Activated CD4-positive, alpha-beta memory T cell treated with anti-CD3 and anti-CD28 coated beads for 36 hours (primary cell): Measurements from ENCODE around the gene SOX30. TPM values are rescaled to one million over a fixed set of nuclear protein-coding genes. Genes with fewer than 3 reads are reported as not detected.
"Not testable (repeated sequence)": the region's sequence is repeated elsewhere in the genome, so short reads cannot be mapped to it uniquely, and the experiment has no call there.

Source experiments
- CTCF ChIA-PET: fragments of 350-600 bp; sonication (Branson Sonifier 250); formaldehyde crosslinking; loops from one replicate; lab custom pipeline; 2021; ENCODE audit warnings: antibody characterized with exemption, inconsistent platforms; lab: Charles Lee
- POLR2A ChIA-PET: fragments of 350-600 bp; sonication (Branson Sonifier 250); formaldehyde crosslinking; loops from one replicate; lab custom pipeline; 2021; ENCODE audit warnings: antibody characterized with exemption; lab: Charles Lee
- DNase-seq: peaks from one replicate; pipeline ENCODE4 v3.0.0-alpha.2; 2020
- H3K27ac Mint-ChIP-seq: one replicate; pipeline ENCODE4 v1.8.0; 2021; ENCODE audit warnings: mixed read lengths
- H3K27me3 Mint-ChIP-seq: one replicate; pipeline ENCODE4 v1.8.0; 2021; ENCODE audit warnings: mixed read lengths
- H3K36me3 Mint-ChIP-seq: one replicate; pipeline ENCODE4 v1.8.0; 2021; ENCODE audit warnings: mixed read lengths
- H3K4me1 Mint-ChIP-seq: one replicate; pipeline ENCODE4 v1.8.0; 2021; ENCODE audit warnings: low read depth, mixed read lengths
- H3K4me3 Mint-ChIP-seq: one replicate; pipeline ENCODE4 v1.8.0; 2021; ENCODE audit warnings: mild to moderate bottlenecking, mixed read lengths
- H3K9me3 Mint-ChIP-seq: one replicate; pipeline ENCODE4 v1.8.0; 2021; ENCODE audit warnings: mixed read lengths
- intact Hi-C: fragments of 100-400 bp; cut with micrococcal nuclease; formaldehyde crosslinking; loops from one replicate; pipeline ENCODE4 v1.15.1; 2023
- total RNA-seq, 2 experiments: library from RNA; stranded (reverse); gene quantifications; one replicate each; pipeline ENCODE4 v1.2.3, GENCODE V29; 2021

The SOX30 gene
- total RNA-seq, 2 experiments from 2014 or later: 0.65 to 0.93 TPM

- ChIA-PET CTCF (no interaction called here), POLR2A (no interaction called here)
- DNase-seq: no peak
- no peak overlapping the region for H3K4me3 Mint-ChIP-seq
- H3K36me3 Mint-ChIP-seq: no peaks in the 10 kb centered on the region
- no peak overlapping the region for H3K27ac Mint-ChIP-seq
- no peaks in the 10 kb centered on the region for H3K27me3 Mint-ChIP-seq
- intact Hi-C loops: no loop called here
- no peaks in the 10 kb centered on the region for H3K9me3 Mint-ChIP-seq
- no peaks in the 10 kb centered on the region for H3K4me1 Mint-ChIP-seq
Measured at GRCh38 chr5:157677931-157678330, 25.7 kb upstream of the SOX30 start.

- H3K4me1 Mint-ChIP-seq: peaks cover 20% of the 10 kb centered on the region
- H3K4me3 Mint-ChIP-seq, H3K36me3 Mint-ChIP-seq, DNase-seq, H3K27ac Mint-ChIP-seq, H3K27me3 Mint-ChIP-seq, H3K9me3 Mint-ChIP-seq: not testable (repeated sequence)
- ChIA-PET POLR2A (interaction anchor here (0.6 kb wide), 1 partner anchor 83 kb away, joined by 3 read pairs; no protein-coding TSS in a partner anchor), CTCF (interaction anchor here (1.5 kb wide), 1 partner anchor 69 kb away, joined by 3 read pairs; no protein-coding TSS in a partner anchor)
- intact Hi-C loops: loop anchor here (5.0 kb wide), 1 partner anchor 122 kb away; no protein-coding TSS in a partner anchor
Measured at GRCh38 chr5:157674351-157674750, 22.1 kb upstream of the SOX30 start.

GRCh38 chr5:157672976-157673375 is 20.7 kb upstream of the SOX30 start:
- ChIA-PET CTCF (no interaction called here), POLR2A (no interaction called here)
- Mint-ChIP-seq H3K36me3 (no peaks in the 10 kb centered on the region), H3K27ac (no peak overlapping the region), H3K4me1 (peaks cover 20% of the 10 kb centered on the region), H3K9me3 (no peaks in the 10 kb centered on the region), H3K27me3 (peaks cover 5% of the 10 kb centered on the region), H3K4me3 (no peak overlapping the region)
- DNase-seq: no peak
- intact Hi-C loops: loop anchor here (5.0 kb wide), 1 partner anchor 121 kb away; no protein-coding TSS in a partner anchor

DNA sequence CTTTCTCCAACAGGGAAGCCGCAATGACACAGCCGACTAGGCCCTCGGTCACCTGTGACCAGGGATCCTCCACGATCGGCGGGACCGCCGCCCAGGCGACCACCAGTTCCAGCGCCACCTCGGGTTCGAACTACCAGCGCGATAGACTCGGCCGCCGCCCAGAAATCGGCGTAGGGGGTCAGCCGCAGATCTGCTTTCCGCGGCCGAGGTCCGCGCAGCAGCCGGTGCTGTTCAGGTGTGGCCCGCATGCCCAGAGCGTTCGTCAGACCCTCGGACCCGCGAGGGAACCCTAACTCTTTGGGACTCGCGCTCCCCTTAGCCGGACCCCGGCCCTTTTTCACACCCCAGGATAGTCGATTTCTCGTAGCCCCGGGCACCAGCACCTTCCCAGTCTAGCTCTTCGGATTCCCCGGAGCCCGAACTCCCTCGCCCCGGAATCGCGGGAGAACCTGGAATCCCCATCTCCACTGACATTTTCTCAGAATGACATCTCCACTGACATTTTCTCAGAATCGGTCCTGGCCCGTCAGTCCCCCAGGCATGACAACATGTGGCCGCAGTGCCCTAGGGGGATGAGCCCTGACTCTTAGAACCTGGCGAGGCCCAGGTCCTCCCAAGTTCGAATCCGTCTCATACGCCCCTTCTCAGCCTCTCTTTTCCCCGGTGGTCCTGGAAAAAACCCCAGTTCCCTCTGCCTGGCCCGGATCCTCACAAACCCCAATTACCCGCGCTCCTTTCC is 19.5 kb upstream of the SOX30 start:
- POLR2A ChIA-PET: no interaction called here
- intact Hi-C loops: loop anchor here (5.0 kb wide), 1 partner anchor 119 kb away; no protein-coding TSS in a partner anchor
- Mint-ChIP-seq H3K27ac (no peak overlapping the region), H3K36me3 (no peaks in the 10 kb centered on the region), H3K4me1 (peaks cover 20% of the 10 kb centered on the region), H3K9me3 (no peaks in the 10 kb centered on the region), H3K4me3 (peak overlapping the region; percentile 77), H3K27me3 (peaks cover 5% of the 10 kb centered on the region)
- CTCF ChIA-PET: interaction anchor here (1.3 to 4.7 kb wide), 3 partner anchors 46 to 71 kb away, joined by 3 to 57 read pairs (median 30); partner anchors contain the start of gene LSM11
- no peak for DNase-seq

DNA sequence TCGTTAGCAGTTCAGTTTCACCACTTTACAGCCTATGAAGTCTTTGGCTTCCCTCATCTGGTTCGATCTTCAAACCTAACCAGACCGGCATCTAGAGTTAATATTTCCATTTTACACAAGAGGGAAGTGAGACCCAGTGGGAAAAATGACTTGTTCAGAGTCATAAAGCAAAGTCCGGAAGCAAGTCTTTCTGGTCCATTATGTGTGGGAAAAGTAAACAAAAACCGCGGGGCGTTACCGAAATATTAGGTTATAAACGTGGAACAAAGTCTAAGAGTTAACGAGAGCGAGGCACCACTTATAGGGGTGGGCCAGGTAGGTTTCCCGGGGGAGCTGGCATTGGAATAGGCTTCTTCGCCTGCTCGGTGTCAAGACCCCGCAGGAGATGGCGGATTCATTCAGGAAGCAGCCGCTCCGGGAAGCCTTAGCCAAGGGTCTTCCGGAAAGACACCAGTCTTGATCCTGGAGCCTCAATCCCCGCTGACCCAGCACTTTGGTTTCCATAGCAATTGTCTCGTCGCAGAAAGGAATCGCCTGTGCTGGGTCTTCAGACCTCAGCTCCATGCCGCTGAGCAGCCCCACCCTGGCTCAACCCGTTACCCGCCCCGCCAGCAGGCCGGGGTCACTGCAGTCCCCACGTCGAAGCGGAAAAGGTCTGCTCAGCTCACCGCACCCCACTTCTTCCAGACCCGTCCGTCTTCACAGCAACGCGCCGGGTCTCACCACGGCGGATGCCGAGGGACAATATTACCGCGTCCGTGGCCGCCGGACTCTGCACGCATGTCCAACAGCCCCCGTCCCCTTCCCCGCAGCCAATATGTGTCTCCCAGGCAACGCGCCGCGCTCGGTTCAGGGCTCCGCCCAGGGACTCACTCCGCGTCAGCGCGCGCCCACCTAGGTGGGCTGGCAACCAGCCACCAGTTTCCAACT is 18.7 kb upstream of the SOX30 start, which contains the start of gene C5orf52:
C5orf52 (plus strand) TSS at position 872 of the 930 bp plus-strand sequence. CDS start 82 bp downstream, outside the sequence.
- H3K4me3 Mint-ChIP-seq: peak within 1 kb of the TSS; percentile 77
- H3K9me3 Mint-ChIP-seq: no peaks in the 10 kb centered on the region
- no peaks in the 10 kb centered on the region for H3K36me3 Mint-ChIP-seq
- H3K27ac Mint-ChIP-seq: peak within 1 kb of the TSS; percentile 47
- ChIA-PET CTCF (interaction anchor here (0.6 to 4.7 kb wide), 5 partner anchors 47 to 239 kb away, joined by 3 to 57 read pairs (median 4); partner anchors contain the start of gene LSM11), POLR2A (no interaction called here)
- intact Hi-C loops: loop anchor here (5.0 kb wide), 1 partner anchor 119 kb away; no protein-coding TSS in a partner anchor
- H3K27me3 Mint-ChIP-seq: peaks cover 5% of the 10 kb centered on the region
- peak; percentile 39 for DNase-seq
- H3K4me1 Mint-ChIP-seq: peaks cover 20% of the 10 kb centered on the region

- peaks cover 4% of the 10 kb centered on the region for H3K9me3 Mint-ChIP-seq
- no peak overlapping the region for H3K27ac Mint-ChIP-seq
- POLR2A ChIA-PET: no interaction called here
- CTCF ChIA-PET: interaction anchor here (1.2 to 4.7 kb wide), 4 partner anchors 48 to 103 kb away, joined by 4 to 57 read pairs (median 18); partner anchors contain the start of genes LSM11 and THG1L
- peaks cover 5% of the 10 kb centered on the region for H3K27me3 Mint-ChIP-seq
- H3K36me3 Mint-ChIP-seq: no peaks in the 10 kb centered on the region
- peaks cover 20% of the 10 kb centered on the region for H3K4me1 Mint-ChIP-seq
- intact Hi-C loops: loop anchor here (1.0 to 5.0 kb wide), 5 partner anchors 41 to 117 kb away; partner anchors contain the start of genes LSM11 and THG1L
- peak overlapping the region; percentile 77 for H3K4me3 Mint-ChIP-seq
- no peak for DNase-seq
Measured at GRCh38 chr5:157669701-157670097, 17.5 kb upstream of the SOX30 start.

DNA sequence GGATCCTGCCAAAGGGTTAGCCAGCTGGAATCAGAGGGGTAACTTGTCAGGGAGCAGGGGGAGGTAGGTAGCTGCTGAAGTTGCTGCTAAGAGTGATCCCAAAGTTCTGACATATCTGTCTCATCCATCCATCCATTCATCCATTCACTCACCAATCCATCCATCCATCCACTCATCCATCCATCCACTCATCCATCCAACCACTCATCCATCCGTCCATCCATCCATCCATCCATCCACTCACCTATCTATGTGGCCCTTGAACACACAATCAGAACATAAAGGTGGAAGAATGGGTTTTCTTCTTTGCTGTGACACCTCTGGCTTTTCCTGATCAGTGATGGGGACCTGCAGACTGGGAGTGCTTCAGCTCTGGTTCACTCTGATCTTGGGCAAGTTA is 16.1 kb upstream of the SOX30 start:
- intact Hi-C loops: loop anchor here (2.0 kb wide), 1 partner anchor 42 kb away; no protein-coding TSS in a partner anchor
- H3K36me3 Mint-ChIP-seq: no peaks in the 10 kb centered on the region
- H3K4me3 Mint-ChIP-seq: no peak overlapping the region
- peaks cover 8% of the 10 kb centered on the region for H3K9me3 Mint-ChIP-seq
- no peak for DNase-seq
- H3K27ac Mint-ChIP-seq: no peak overlapping the region
- peaks cover 20% of the 10 kb centered on the region for H3K4me1 Mint-ChIP-seq
- peaks cover 5% of the 10 kb centered on the region for H3K27me3 Mint-ChIP-seq
- ChIA-PET POLR2A (interaction anchor here (0.6 kb wide), 1 partner anchor 145 kb away, joined by 3 read pairs; no protein-coding TSS in a partner anchor), CTCF (interaction anchor here (1.0 to 4.7 kb wide), 8 partner anchors 50 to 283 kb away, joined by 3 to 57 read pairs (median 5); partner anchors contain the start of genes LSM11 and THG1L)

GRCh38 chr5:157665467-157666070 is 13.3 kb upstream of the SOX30 start:
- Mint-ChIP-seq H3K4me3 (no peak overlapping the region), H3K27ac (no peak overlapping the region), H3K36me3 (no peaks in the 10 kb centered on the region), H3K9me3 (peaks cover 11% of the 10 kb centered on the region), H3K4me1 (peaks cover 9% of the 10 kb centered on the region), H3K27me3 (no peaks in the 10 kb centered on the region)
- no peak for DNase-seq
- ChIA-PET CTCF (interaction anchor here (0.7 kb wide), 1 partner anchor 87 kb away, joined by 3 read pairs; no protein-coding TSS in a partner anchor), POLR2A (no interaction called here)
- intact Hi-C loops: no loop called here

GRCh38 chr5:157659868-157660660 is 7.8 kb upstream of the SOX30 start:
- Mint-ChIP-seq H3K4me3 (no peak overlapping the region), H3K9me3 (peaks cover 33% of the 10 kb centered on the region), H3K36me3 (peaks cover 21% of the 10 kb centered on the region), H3K27me3 (no peaks in the 10 kb centered on the region), H3K4me1 (no peaks in the 10 kb centered on the region), H3K27ac (no peak overlapping the region)
- intact Hi-C loops: no loop called here
- DNase-seq: no peak
- POLR2A ChIA-PET: interaction anchor here (1.0 kb wide), 1 partner anchor 31 kb away, joined by 3 read pairs; no protein-coding TSS in a partner anchor
- CTCF ChIA-PET: interaction anchor here (1.4 kb wide), 1 partner anchor 9 kb away, joined by 3 read pairs; no protein-coding TSS in a partner anchor

- Mint-ChIP-seq H3K27me3 (no peaks in the 10 kb centered on the region), H3K36me3 (peaks cover 21% of the 10 kb centered on the region), H3K9me3 (peaks cover 28% of the 10 kb centered on the region), H3K27ac (no peak overlapping the region), H3K4me3 (no peak overlapping the region), H3K4me1 (no peaks in the 10 kb centered on the region)
- ChIA-PET POLR2A (no interaction called here), CTCF (no interaction called here)
- intact Hi-C loops: no loop called here
- DNase-seq: no peak
Measured at GRCh38 chr5:157658893-157659292, 6.7 kb upstream of the SOX30 start.
